SH-SY5Y (cell line): Measurements from ENCODE around the gene SAMD4B.

ENCODE experiments used
- GATA2 ChIP-seq: IDR thresholded peaks from 2 replicates; pipeline ENCODE4 v1.6.1; 2011; ENCODE audit warnings: mild to moderate bottlenecking, low read depth, low read length
- GATA3 ChIP-seq: IDR thresholded peaks from 2 replicates; pipeline ENCODE4 v1.6.1; 2011; ENCODE audit warnings: low read depth, mild to moderate bottlenecking, low read length, moderate library complexity

GRCh38 chr19:39325778-39326665 lies 16.2 kb upstream of the SAMD4B start:
- TF ChIP-seq GATA2, result no peak
- TF ChIP-seq GATA3, result no peak
